ENCODE measurements around the gene OR9G4. TPM values are rescaled to one million over a fixed set of nuclear protein-coding genes. Genes with fewer than 3 reads are reported as not detected.

Gene OR9G4
- total RNA-seq, 1 donor = not detected

GRCh38 chr11:56764976-56765375 lies 16.5 kb upstream of the OR9G4 start:
- Histone ChIP-seq H2AFZ (ENCODE audit: low read length) (no peak overlapping the region), H4K20me1 (ENCODE audit: insufficient read depth, low read length) (no peaks in the 10 kb centered on the region), H3K9me3 (ENCODE audit: low read depth, low read length) (peaks cover 2% of the 10 kb centered on the region), H3K4me3 (ENCODE audit: insufficient read depth, low read length) (no peak overlapping the region), H3K4me1 (ENCODE audit: insufficient read depth, low read length) (no peaks in the 10 kb centered on the region), H3K27me3 (ENCODE audit: insufficient read depth, low read length) (no peaks in the 10 kb centered on the region), H3K4me2 (ENCODE audit: insufficient read depth, low read length) (no peak overlapping the region), H3K36me3 (ENCODE audit: insufficient read depth, low read length) (no peaks in the 10 kb centered on the region), H3K79me2 (ENCODE audit: insufficient read depth, low read length) (no peaks in the 10 kb centered on the region), H3K27ac (ENCODE audit: low read depth, low read length) (no peak overlapping the region)
- DNase-seq (ENCODE audit: insufficient read length, low spot score, missing footprints) = no peak
- TF ChIP-seq CTCF (IDR thresholded peaks at IDR 0.05; ENCODE audit: extremely low read depth, low read depth, low read length) = no peak

- DNase-seq (ENCODE audit: insufficient read length, low spot score, missing footprints) = no peak
- Histone ChIP-seq H3K36me3 (ENCODE audit: insufficient read depth, low read length) (no peaks in the 10 kb centered on the region), H3K4me1 (ENCODE audit: insufficient read depth, low read length) (no peaks in the 10 kb centered on the region), H4K20me1 (ENCODE audit: insufficient read depth, low read length) (no peaks in the 10 kb centered on the region), H3K9me3 (ENCODE audit: low read depth, low read length) (no peaks in the 10 kb centered on the region), H3K4me2 (ENCODE audit: insufficient read depth, low read length) (no peak overlapping the region), H3K27ac (ENCODE audit: low read depth, low read length) (no peak overlapping the region), H2AFZ (ENCODE audit: low read length) (no peak overlapping the region), H3K27me3 (ENCODE audit: insufficient read depth, low read length) (no peaks in the 10 kb centered on the region), H3K4me3 (ENCODE audit: insufficient read depth, low read length) (no peak overlapping the region), H3K79me2 (ENCODE audit: insufficient read depth, low read length) (no peaks in the 10 kb centered on the region)
- no peak for TF ChIP-seq CTCF (IDR thresholded peaks at IDR 0.05; ENCODE audit: extremely low read depth, low read depth, low read length)
Measured at GRCh38 chr11:56751480-56751879, 3.0 kb upstream of the OR9G4 start.

- Histone ChIP-seq H3K79me2 (ENCODE audit: insufficient read depth, low read length) (no peaks in the 10 kb centered on the region), H3K4me2 (ENCODE audit: insufficient read depth, low read length) (no peak overlapping the region), H3K27me3 (ENCODE audit: insufficient read depth, low read length) (no peaks in the 10 kb centered on the region), H3K9me3 (ENCODE audit: low read depth, low read length) (no peaks in the 10 kb centered on the region), H3K4me1 (ENCODE audit: insufficient read depth, low read length) (no peaks in the 10 kb centered on the region), H4K20me1 (ENCODE audit: insufficient read depth, low read length) (no peaks in the 10 kb centered on the region), H3K36me3 (ENCODE audit: insufficient read depth, low read length) (no peaks in the 10 kb centered on the region), H3K27ac (ENCODE audit: low read depth, low read length) (no peak overlapping the region), H2AFZ (ENCODE audit: low read length) (no peak overlapping the region), H3K4me3 (ENCODE audit: insufficient read depth, low read length) (no peak overlapping the region)
- no peak for DNase-seq (ENCODE audit: insufficient read length, low spot score, missing footprints)
- no peak for TF ChIP-seq CTCF (IDR thresholded peaks at IDR 0.05; ENCODE audit: extremely low read depth, low read depth, low read length)
Measured at GRCh38 chr11:56750190-56750589, 1.7 kb upstream of the OR9G4 start.

- no peaks in the 10 kb centered on the region for H3K79me2 ChIP-seq (ENCODE audit: insufficient read depth, low read length)
- DNase-seq (ENCODE audit: insufficient read length, low spot score, missing footprints) = no peak
- H3K9me3 ChIP-seq (ENCODE audit: low read depth, low read length) = no peaks in the 10 kb centered on the region
- no peaks in the 10 kb centered on the region for H4K20me1 ChIP-seq (ENCODE audit: insufficient read depth, low read length)
- H3K4me1 ChIP-seq (ENCODE audit: insufficient read depth, low read length) = no peaks in the 10 kb centered on the region
- no peaks in the 10 kb centered on the region for H3K36me3 ChIP-seq (ENCODE audit: insufficient read depth, low read length)
- H3K27me3 ChIP-seq (ENCODE audit: insufficient read depth, low read length) = no peaks in the 10 kb centered on the region
- H2AFZ ChIP-seq (ENCODE audit: low read length) = no peak overlapping the region
- no peak overlapping the region for H3K27ac ChIP-seq (ENCODE audit: low read depth, low read length)
- H3K4me3 ChIP-seq (ENCODE audit: insufficient read depth, low read length) = no peak overlapping the region
- H3K4me2 ChIP-seq (ENCODE audit: insufficient read depth, low read length) = no peak overlapping the region
- no peak for TF ChIP-seq CTCF (IDR thresholded peaks at IDR 0.05; ENCODE audit: extremely low read depth, low read depth, low read length)
Measured at GRCh38 chr11:56740886-56741285, 7.6 kb downstream of the OR9G4 start.

Data from osteoblast (primary cell).